Mesendoderm (in vitro differentiated cells): ENCODE results near the gene SRSF4.
"Not testable (repeated sequence)": the region's sequence is repeated elsewhere in the genome, so short reads cannot be mapped to it uniquely, and the experiment has no call there.

Experiments used
- DNase-seq: peaks from one replicate; pipeline ENCODE4 v3.0.0; 2013
- H2AK5ac ChIP-seq: 2 replicates; pipeline ENCODE4 v1.6.1; 2013; ENCODE audit warnings: low read length, inconsistent platforms
- H2BK120ac ChIP-seq: 2 replicates; pipeline ENCODE4 v1.6.1; 2013; ENCODE audit warnings: low read depth, mild to moderate bottlenecking, low read length, moderate library complexity, mixed read lengths
- H2BK15ac ChIP-seq: replicated peaks from 2 replicates; pipeline ENCODE4 v1.6.1; 2013; ENCODE audit warnings: low read depth, mild to moderate bottlenecking, moderate library complexity
- H2BK5ac ChIP-seq: 2 replicates; pipeline ENCODE4 v1.6.1; 2013; ENCODE audit warnings: low read length, inconsistent platforms
- H3K18ac ChIP-seq: 2 replicates; pipeline ENCODE4 v1.6.1; 2013; ENCODE audit warnings: mild to moderate bottlenecking, low read length, mixed read lengths
- H3K23ac ChIP-seq: one replicate; pipeline ENCODE4 v1.6.1; 2013; ENCODE audit warnings: low read length
- H3K27ac ChIP-seq: 2 replicates; pipeline ENCODE4 v1.5.1; 2013; ENCODE audit warnings: low read depth, mild to moderate bottlenecking, inconsistent platforms, low read length, moderate library complexity
- H3K27me3 ChIP-seq: 2 replicates; pipeline ENCODE4 v1.6.1; 2013; ENCODE audit warnings: low read length, control low read depth, mild to moderate bottlenecking, inconsistent platforms; ENCODE audit not compliant: insufficient read depth, poor library complexity
- H3K36me3 ChIP-seq: 2 replicates; pipeline ENCODE4 v1.6.1; 2013; ENCODE audit warnings: low read length, inconsistent platforms; ENCODE audit not compliant: control insufficient read depth, insufficient read depth
- H3K4ac ChIP-seq: one replicate; pipeline ENCODE4 v1.6.1; 2013; ENCODE audit warnings: low read depth, mild to moderate bottlenecking, low read length, moderate library complexity
- H3K4me1 ChIP-seq: 2 replicates; pipeline ENCODE4 v1.6.1; 2013; ENCODE audit warnings: low read depth, low read length, inconsistent platforms; ENCODE audit not compliant: control insufficient read depth
- H3K4me2 ChIP-seq: 2 replicates; pipeline ENCODE4 v1.6.1; 2013; ENCODE audit warnings: low read length
- H3K4me3 ChIP-seq: 2 replicates; pipeline ENCODE4 v1.5.1; 2013; ENCODE audit warnings: mild to moderate bottlenecking, low read length
- H3K56ac ChIP-seq: one replicate; pipeline ENCODE4 v1.6.1; 2013; ENCODE audit warnings: low read length
- H3K79me1 ChIP-seq: 2 replicates; pipeline ENCODE4 v1.6.1; 2013; ENCODE audit warnings: low read length, inconsistent platforms
- H3K79me2 ChIP-seq: 2 replicates; pipeline ENCODE4 v1.6.1; 2013; ENCODE audit warnings: mild to moderate bottlenecking, low read length; ENCODE audit not compliant: control insufficient read depth, insufficient read depth
- H3K9ac ChIP-seq: 2 replicates; pipeline ENCODE4 v1.6.1; 2013; ENCODE audit warnings: low read length, inconsistent platforms
- H4K5ac ChIP-seq: one replicate; pipeline ENCODE4 v1.6.1; 2013; ENCODE audit warnings: low read length
- H4K8ac ChIP-seq: one replicate; pipeline ENCODE4 v1.6.1; 2013; ENCODE audit warnings: low read depth, mild to moderate bottlenecking, control low read depth, low read length, moderate library complexity
- WGBS: extraction: QIAGEN DNeasy Blood & Tissue Kit; methylation state at CpG from one replicate; pipeline ENCODE4 v1.1.7; 2013; ENCODE audit warnings: low lambda C conversion rate, missing lambda C conversion rate; ENCODE audit not compliant: insufficient coverage; ENCODE audit errors: extremely low coverage; 5-methylcytosine and 5-hydroxymethylcytosine counted together

The SRSF4 gene

DNA sequence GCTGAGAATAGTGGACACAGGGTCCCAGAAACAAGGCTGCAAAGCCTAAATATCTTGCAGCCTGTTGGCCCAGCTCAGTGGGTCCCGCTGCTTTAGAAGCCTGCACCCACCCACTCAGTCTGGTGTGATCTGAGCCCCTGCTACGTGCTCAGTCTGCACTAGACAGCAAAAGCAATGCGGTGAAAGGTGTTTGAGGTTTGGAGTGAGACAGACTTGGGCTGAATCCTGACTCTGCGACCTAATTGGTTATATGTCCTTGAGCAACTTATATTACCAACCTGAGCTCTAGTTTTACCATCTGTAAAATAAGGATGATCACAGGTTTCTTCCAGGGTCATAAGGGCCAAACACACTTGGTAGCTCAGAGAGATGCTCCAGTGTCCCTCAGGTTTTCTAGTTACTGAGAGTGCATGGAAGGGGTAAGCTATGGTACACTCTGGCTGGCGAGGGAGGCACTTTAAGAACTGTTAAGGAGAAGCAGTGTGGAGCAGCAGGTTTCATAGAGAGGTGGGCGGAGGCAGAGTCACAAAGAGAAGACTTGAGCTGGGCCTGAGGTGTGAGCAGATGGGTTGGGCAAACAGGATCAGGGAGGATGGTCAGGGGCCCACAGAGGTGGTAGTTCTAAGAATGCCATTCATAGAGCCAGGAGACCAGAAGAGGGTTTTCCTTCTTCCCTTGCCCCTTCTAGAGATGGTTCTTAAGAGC is 68.1 kb downstream of the SRSF4 start:
- Histone ChIP-seq H3K4ac (no peak overlapping the region), H3K9ac (no peak overlapping the region), H3K18ac (no peak overlapping the region), H2AK5ac (no peak overlapping the region), H3K79me2 (no peaks in the 10 kb centered on the region), H3K4me1 (no peaks in the 10 kb centered on the region), H2BK15ac (no peak overlapping the region), H3K27me3 (no peaks in the 10 kb centered on the region), H3K4me3 (no peak overlapping the region), H4K8ac (no peak overlapping the region), H3K79me1 (no peaks in the 10 kb centered on the region), H3K4me2 (no peak overlapping the region), H3K23ac (no peak overlapping the region), H2BK5ac (no peak overlapping the region), H2BK120ac (no peak overlapping the region), H4K5ac (no peak overlapping the region), H3K27ac (no peak overlapping the region), H3K36me3 (no peaks in the 10 kb centered on the region), H3K56ac (no peak overlapping the region)
- no peak for DNase-seq
- WGBS: no CpG with 5 or more reads among the region's 6 CpGs

DNA sequence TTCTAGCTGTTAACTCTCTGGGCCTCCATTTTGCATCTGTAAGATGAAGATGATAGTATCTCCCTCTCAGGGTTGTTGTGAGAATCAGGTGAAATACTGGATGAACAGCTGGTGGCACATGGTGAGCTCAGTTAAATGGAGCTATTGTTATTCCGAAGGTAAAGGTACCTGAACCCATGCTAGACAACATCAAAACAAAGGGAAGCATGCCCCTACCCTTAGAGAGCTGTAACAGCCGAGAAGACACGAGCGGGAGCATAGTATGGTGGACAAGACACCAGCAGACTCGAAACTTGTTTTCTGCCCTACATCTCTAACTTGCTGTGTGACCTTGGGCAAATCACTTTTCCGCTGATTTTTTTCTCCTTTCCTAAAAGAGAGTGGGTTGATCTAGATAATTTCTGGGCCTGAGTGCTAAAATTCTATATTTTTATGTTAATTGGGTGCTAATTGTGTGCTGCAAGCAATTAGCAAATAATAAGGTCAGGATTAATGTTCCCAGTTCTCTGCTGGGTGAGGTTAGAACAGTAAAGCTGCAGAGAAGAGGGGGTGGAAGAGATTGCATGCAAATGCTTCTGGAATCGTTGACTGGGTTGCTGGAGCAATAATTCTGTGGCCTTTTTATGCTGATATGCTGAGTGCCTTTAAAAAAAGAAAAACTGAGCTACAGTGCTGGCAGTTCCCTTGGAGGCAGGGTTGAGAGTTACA is 68.8 kb downstream of the SRSF4 start:
- no peak for DNase-seq
- no peak overlapping the region for H3K23ac ChIP-seq
- H4K5ac ChIP-seq: no peak overlapping the region
- WGBS: no CpG with 5 or more reads among the region's 7 CpGs
- no peak overlapping the region for H2AK5ac ChIP-seq
- no peak overlapping the region for H3K18ac ChIP-seq
- H3K4me2 ChIP-seq: no peak overlapping the region
- no peak overlapping the region for H3K4ac ChIP-seq
- no peak overlapping the region for H4K8ac ChIP-seq
- no peaks in the 10 kb centered on the region for H3K27me3 ChIP-seq
- no peak overlapping the region for H2BK5ac ChIP-seq
- H3K56ac ChIP-seq: no peak overlapping the region
- no peak overlapping the region for H2BK120ac ChIP-seq
- H3K79me1 ChIP-seq: no peaks in the 10 kb centered on the region
- H3K36me3 ChIP-seq: no peaks in the 10 kb centered on the region
- H2BK15ac ChIP-seq: no peak overlapping the region
- H3K79me2 ChIP-seq: no peaks in the 10 kb centered on the region
- H3K27ac ChIP-seq: no peak overlapping the region
- H3K9ac ChIP-seq: no peak overlapping the region
- no peaks in the 10 kb centered on the region for H3K4me1 ChIP-seq
- no peak overlapping the region for H3K4me3 ChIP-seq

DNA sequence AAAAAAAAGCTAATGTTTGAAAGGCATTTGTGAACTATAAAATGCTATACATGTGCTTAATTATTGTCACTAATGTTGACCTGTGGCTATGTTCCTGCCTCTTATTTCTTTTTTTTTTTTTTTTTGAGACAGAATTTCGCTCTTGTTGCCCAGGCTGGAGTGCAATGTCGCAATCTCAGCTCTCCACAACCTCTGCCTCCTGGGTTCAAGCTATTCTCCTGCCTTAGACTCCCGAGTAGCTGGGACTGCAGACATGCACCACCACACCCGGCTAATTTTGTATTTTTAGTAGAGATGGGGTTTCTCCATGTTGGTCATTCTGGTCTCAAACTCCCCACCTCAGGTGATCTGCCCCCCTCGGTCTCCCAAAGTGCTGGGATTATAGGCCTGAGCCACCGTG is 73.7 kb downstream of the SRSF4 start:
- H3K79me1 ChIP-seq, H3K23ac ChIP-seq, H2BK15ac ChIP-seq, H3K4me2 ChIP-seq, H3K36me3 ChIP-seq, H2AK5ac ChIP-seq, H4K8ac ChIP-seq, H3K4me1 ChIP-seq, H3K56ac ChIP-seq, H2BK5ac ChIP-seq, DNase-seq, H3K27ac ChIP-seq, H3K79me2 ChIP-seq, H3K27me3 ChIP-seq, H3K9ac ChIP-seq, H3K4ac ChIP-seq, H4K5ac ChIP-seq, H3K4me3 ChIP-seq, H3K18ac ChIP-seq, H2BK120ac ChIP-seq: not testable (repeated sequence)
- no CpG with 5 or more reads among the region's 6 CpGs for WGBS

DNA sequence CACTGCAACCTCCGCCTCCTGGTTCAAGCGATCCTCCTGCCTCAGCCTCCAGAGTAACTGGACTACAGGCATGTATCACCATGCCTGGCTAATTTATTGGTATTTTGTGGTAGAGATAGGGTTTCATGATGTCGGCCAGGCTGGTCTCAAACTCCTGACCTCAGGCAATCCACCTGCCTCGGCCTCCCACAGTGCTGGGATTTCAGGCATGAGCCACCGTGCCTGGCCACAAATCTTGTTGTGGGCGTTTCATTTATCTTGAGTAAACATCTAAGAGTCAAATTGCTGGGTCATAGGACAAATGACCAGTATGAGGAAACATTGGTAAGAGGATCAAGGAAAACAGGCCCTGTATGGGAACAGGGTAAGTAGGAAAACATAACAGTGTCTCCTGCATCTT is 75.9 kb downstream of the SRSF4 start:
- no peaks in the 10 kb centered on the region for H3K79me2 ChIP-seq
- H3K56ac ChIP-seq: no peak overlapping the region
- no peak overlapping the region for H2AK5ac ChIP-seq
- H3K79me1 ChIP-seq: no peaks in the 10 kb centered on the region
- H3K4me1 ChIP-seq: no peaks in the 10 kb centered on the region
- H3K4me3 ChIP-seq: no peak overlapping the region
- H4K8ac ChIP-seq: no peak overlapping the region
- H3K4me2 ChIP-seq: no peak overlapping the region
- WGBS: no CpG with 5 or more reads among the region's 6 CpGs
- no peak overlapping the region for H3K18ac ChIP-seq
- no peak overlapping the region for H2BK15ac ChIP-seq
- H4K5ac ChIP-seq: no peak overlapping the region
- no peak overlapping the region for H3K27ac ChIP-seq
- H3K4ac ChIP-seq: no peak overlapping the region
- H3K23ac ChIP-seq: no peak overlapping the region
- H2BK120ac ChIP-seq: no peak overlapping the region
- H3K9ac ChIP-seq: no peak overlapping the region
- no peaks in the 10 kb centered on the region for H3K27me3 ChIP-seq
- H3K36me3 ChIP-seq: no peaks in the 10 kb centered on the region
- no peak for DNase-seq
- H2BK5ac ChIP-seq: no peak overlapping the region

DNA sequence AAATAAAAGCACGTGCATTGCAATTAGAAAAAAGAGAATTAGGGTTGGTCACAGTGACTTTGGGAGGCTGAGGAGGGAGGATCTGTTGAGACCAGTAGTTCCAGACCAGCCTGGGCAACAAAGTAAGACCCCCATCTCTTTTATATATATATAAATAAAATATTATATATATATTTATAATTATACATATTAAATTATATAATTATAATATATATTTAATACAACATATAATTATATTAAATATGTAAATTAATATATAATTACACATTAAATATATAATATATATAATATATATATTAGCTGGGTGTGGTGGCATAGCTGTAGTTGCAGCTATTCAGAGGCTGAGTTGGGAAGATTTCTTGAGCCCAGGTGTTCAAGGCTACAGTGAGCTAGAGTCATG is 81.2 kb downstream of the SRSF4 start:
- no peaks in the 10 kb centered on the region for H3K4me1 ChIP-seq
- no peak overlapping the region for H3K27ac ChIP-seq
- DNase-seq: no peak
- no peak overlapping the region for H2AK5ac ChIP-seq
- H3K36me3 ChIP-seq: no peaks in the 10 kb centered on the region
- no peak overlapping the region for H3K56ac ChIP-seq
- no peak overlapping the region for H3K18ac ChIP-seq
- no peak overlapping the region for H2BK15ac ChIP-seq
- H3K4me3 ChIP-seq: no peak overlapping the region
- H3K4me2 ChIP-seq: no peak overlapping the region
- H3K9ac ChIP-seq: no peak overlapping the region
- no CpG with 5 or more reads among the region's 1 CpG for WGBS
- H3K4ac ChIP-seq: no peak overlapping the region
- no peak overlapping the region for H3K23ac ChIP-seq
- H4K8ac ChIP-seq: no peak overlapping the region
- no peaks in the 10 kb centered on the region for H3K79me2 ChIP-seq
- H4K5ac ChIP-seq: no peak overlapping the region
- H2BK120ac ChIP-seq: no peak overlapping the region
- H3K27me3 ChIP-seq: no peaks in the 10 kb centered on the region
- H2BK5ac ChIP-seq: no peak overlapping the region
- no peaks in the 10 kb centered on the region for H3K79me1 ChIP-seq
